ENCODE data around the gene RBM45. TPM values are rescaled to one million over a fixed set of nuclear protein-coding genes. Genes with fewer than 3 reads are reported as not detected.

The RBM45 gene
- total RNA-seq, 1 experiment from 2014 or later, result 10.5 TPM

- BruUV-seq (replicated peaks), result TSS peak; percentile 87
- H3K4me2 ChIP-seq (ENCODE audit: low read length), result peak within 1 kb of the TSS; percentile 88
- H3K27ac ChIP-seq (ENCODE audit: low read length), result no peak within 1 kb of the TSS
- intact Hi-C loops (cut with micrococcal nuclease), result loop anchor here (5.0 kb wide), 1 partner anchor 90 kb away; no protein-coding TSS in a partner anchor
- H3K9me3 ChIP-seq (ENCODE audit: low read length), result no peaks in the 10 kb centered on the region
- no peaks in the 10 kb centered on the region for H3K79me2 ChIP-seq (ENCODE audit: low read length)
- DNase-seq (peak; percentile 88), ATAC-seq (peak; percentile 98)
- peaks cover 27% of the 10 kb centered on the region for H3K4me1 ChIP-seq (ENCODE audit: insufficient read depth, low read length)
- H3K36me3 ChIP-seq (ENCODE audit: low read depth, low read length), result no peaks in the 10 kb centered on the region
- peak within 1 kb of the TSS; percentile 36 for H3K9ac ChIP-seq (ENCODE audit: low read length)
- peak within 1 kb of the TSS; percentile 67 for H3K4me3 ChIP-seq (ENCODE audit: low read length)
- H4K20me1 ChIP-seq (ENCODE audit: low read length), result no peaks in the 10 kb centered on the region
- CTCF ChIA-PET, result no interaction called here
- peaks cover 3% of the 10 kb centered on the region; the same call in 1 of the 2 replicates for H3K27me3 ChIP-seq (ENCODE audit: low read length)
- POLR2A ChIA-PET (ENCODE audit: unreplicated experiment), result interaction anchor here (0.5 to 0.7 kb wide), 2 partner anchors 342 to 346 kb away, joined by 3 to 4 read pairs; no protein-coding TSS in a partner anchor
- TF ChIP-seq EZH2phosphoT487 (IDR thresholded peaks at IDR 0.05; ENCODE audit: borderline replicate concordance, low read length), result no peak
- TF ChIP-seq, protein P1, sequence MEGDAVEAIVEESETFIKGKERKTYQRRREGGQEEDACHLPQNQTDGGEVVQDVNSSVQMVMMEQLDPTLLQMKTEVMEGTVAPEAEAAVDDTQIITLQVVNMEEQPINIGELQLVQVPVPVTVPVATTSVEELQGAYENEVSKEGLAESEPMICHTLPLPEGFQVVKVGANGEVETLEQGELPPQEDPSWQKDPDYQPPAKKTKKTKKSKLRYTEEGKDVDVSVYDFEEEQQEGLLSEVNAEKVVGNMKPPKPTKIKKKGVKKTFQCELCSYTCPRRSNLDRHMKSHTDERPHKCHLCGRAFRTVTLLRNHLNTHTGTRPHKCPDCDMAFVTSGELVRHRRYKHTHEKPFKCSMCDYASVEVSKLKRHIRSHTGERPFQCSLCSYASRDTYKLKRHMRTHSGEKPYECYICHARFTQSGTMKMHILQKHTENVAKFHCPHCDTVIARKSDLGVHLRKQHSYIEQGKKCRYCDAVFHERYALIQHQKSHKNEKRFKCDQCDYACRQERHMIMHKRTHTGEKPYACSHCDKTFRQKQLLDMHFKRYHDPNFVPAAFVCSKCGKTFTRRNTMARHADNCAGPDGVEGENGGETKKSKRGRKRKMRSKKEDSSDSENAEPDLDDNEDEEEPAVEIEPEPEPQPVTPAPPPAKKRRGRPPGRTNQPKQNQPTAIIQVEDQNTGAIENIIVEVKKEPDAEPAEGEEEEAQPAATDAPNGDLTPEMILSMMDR (conservative IDR thresholded peaks at IDR 0.05; ENCODE audit: low read depth, low read length), result no peak
- no peak for TF ChIP-seq EZH2 (IDR thresholded peaks at IDR 0.05; ENCODE audit: low read length, unreplicated experiment)
- H2AFZ ChIP-seq (ENCODE audit: low read length), result peak within 1 kb of the TSS; percentile 94
- H3F3A ChIP-seq (ENCODE audit: low read length, unreplicated experiment), result no peaks in the 10 kb centered on the region
- no peaks in the 10 kb centered on the region for H3K9me2 ChIP-seq (replicated peaks; ENCODE audit: low read length)
Measured at GRCh38 chr2:178072383-178073301, 39.6 kb upstream of the RBM45 start, which contains the start of gene PDE11A. TSS of gene PDE11A (minus strand) at chr2:178072777. CDS start at chr2:178072437, 340 bp downstream.

DNA sequence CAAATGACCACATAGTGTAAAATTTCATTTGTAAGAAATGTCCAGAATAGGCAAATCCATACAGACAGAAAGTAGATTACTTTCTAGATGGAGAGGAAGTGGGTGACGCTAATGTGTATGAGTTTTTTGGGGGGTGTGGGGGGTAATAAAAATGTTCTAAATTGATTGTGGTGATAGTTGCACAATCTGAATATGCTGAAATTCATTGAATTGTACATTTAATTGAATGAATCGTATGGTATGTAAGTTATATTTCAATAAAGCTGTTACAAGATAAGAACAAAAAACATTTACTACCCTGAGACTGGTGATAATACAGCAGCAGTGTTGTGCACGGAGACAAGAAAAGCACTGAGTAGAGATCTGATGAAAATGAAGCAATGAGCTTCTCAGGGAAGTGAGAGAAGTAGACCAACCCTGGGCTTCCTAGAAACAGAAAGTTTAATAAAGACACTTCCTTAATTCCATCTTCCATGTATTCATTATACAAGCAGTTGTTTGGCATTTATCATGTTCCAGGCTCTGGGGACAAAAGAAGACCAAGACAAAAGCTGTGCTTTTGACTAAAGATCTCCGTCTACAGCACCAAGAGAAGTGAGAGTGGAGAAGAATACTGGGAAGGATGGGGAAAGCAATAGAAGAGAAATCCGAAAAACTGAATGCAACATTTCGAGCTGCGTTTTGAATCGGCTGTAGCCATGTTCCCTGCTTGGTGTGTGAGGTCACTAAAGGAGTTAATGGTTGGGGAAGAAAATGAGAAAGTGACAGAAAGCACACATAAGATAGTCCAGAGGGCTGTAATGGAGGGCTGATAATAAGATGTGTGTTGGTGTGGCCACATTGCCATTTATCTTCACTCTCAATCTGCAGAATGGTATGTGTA, 37.9 kb upstream of the RBM45 start:
- ChIA-PET POLR2A (ENCODE audit: unreplicated experiment) (no interaction called here), CTCF (interaction anchor here (0.7 kb wide), 1 partner anchor 232 kb away, joined by 3 read pairs; no protein-coding TSS in a partner anchor)
- TF ChIP-seq EZH2phosphoT487 (IDR thresholded peaks at IDR 0.05; ENCODE audit: borderline replicate concordance, low read length), result no peak
- no peak for TF ChIP-seq EZH2 (IDR thresholded peaks at IDR 0.05; ENCODE audit: low read length, unreplicated experiment)
- TF ChIP-seq, protein P1 (conservative IDR thresholded peaks at IDR 0.05; ENCODE audit: low read depth, low read length), result no peak
- intact Hi-C loops (cut with micrococcal nuclease), result loop anchor here (5.0 kb wide), 1 partner anchor 92 kb away; no protein-coding TSS in a partner anchor
- Histone ChIP-seq H3K9me2 (replicated peaks; ENCODE audit: low read length) (no peaks in the 10 kb centered on the region), H3K4me1 (ENCODE audit: insufficient read depth, low read length) (peaks cover 27% of the 10 kb centered on the region), H3K79me2 (ENCODE audit: low read length) (no peaks in the 10 kb centered on the region), H3K27ac (ENCODE audit: low read length) (no peak overlapping the region), H3K4me2 (ENCODE audit: low read length) (peak overlapping the region; percentile 26), H4K20me1 (ENCODE audit: low read length) (no peaks in the 10 kb centered on the region), H2AFZ (ENCODE audit: low read length) (peak overlapping the region; percentile 46; the same call in 1 of the 2 replicates), H3K36me3 (ENCODE audit: low read depth, low read length) (no peaks in the 10 kb centered on the region), H3F3A (ENCODE audit: low read length, unreplicated experiment) (no peaks in the 10 kb centered on the region), H3K27me3 (ENCODE audit: low read length) (peaks cover 3% of the 10 kb centered on the region; the same call in 1 of the 2 replicates), H3K9me3 (ENCODE audit: low read length) (no peaks in the 10 kb centered on the region), H3K9ac (ENCODE audit: low read length) (no peak overlapping the region), H3K4me3 (ENCODE audit: low read length) (no peak overlapping the region)
- DNase-seq (no peak), ATAC-seq (peak; percentile 19; the same call in 1 of the 2 replicates)
- BruUV-seq (replicated peaks), result no TSS peak
